WERI-Rb-1 (cell line): Measurements from ENCODE around the gene POLDIP2.

Source experiments
- DNase-seq: peaks from one replicate; pipeline ENCODE4 v3.0.0-alpha.2; 2020
- H3K27ac ChIP-seq: fragments of 250-450 bp; sonication (Bioruptor Pico); 2 replicates; pipeline ENCODE4 v1.5.1; 2020; ENCODE audit warnings: mild to moderate bottlenecking, moderate library complexity
- H3K27me3 ChIP-seq: fragments of 250-450 bp; sonication (Bioruptor Pico); 2 replicates; pipeline ENCODE4 v1.5.1; 2021; ENCODE audit warnings: mild to moderate bottlenecking, low read depth, moderate library complexity; ENCODE audit not compliant: insufficient read depth, severe bottlenecking
- H3K36me3 ChIP-seq: fragments of 250-450 bp; sonication (Bioruptor Pico); 2 replicates; pipeline ENCODE4 v1.5.1; 2020; ENCODE audit warnings: mild to moderate bottlenecking, moderate library complexity
- H3K4me3 ChIP-seq: 2 replicates; pipeline ENCODE4 v1.5.1; 2011; ENCODE audit warnings: low read depth, mild to moderate bottlenecking, control low read depth, low read length
- H3K9me3 ChIP-seq: fragments of 250-450 bp; sonication (Bioruptor Pico); 2 replicates; pipeline ENCODE4 v1.5.1; 2021; ENCODE audit warnings: mild to moderate bottlenecking, moderate library complexity; ENCODE audit not compliant: severe bottlenecking
- CTCF ChIP-seq: IDR thresholded peaks from 2 replicates; pipeline ENCODE4 v1.5.1; 2011; ENCODE audit warnings: low read depth, mild to moderate bottlenecking, control low read depth, inconsistent platforms, low read length

Gene POLDIP2

GRCh38 chr17:28317966-28318758 lies 39.2 kb downstream of the POLDIP2 start:
- peaks cover 34% of the 10 kb centered on the region for H3K36me3 ChIP-seq
- peak overlapping the region; percentile 95 for H3K27ac ChIP-seq
- H3K27me3 ChIP-seq, result no peaks in the 10 kb centered on the region
- no peak for TF ChIP-seq CTCF
- no peaks in the 10 kb centered on the region for H3K9me3 ChIP-seq
- peak overlapping the region; percentile 99 for H3K4me3 ChIP-seq
- no peak for DNase-seq

GRCh38 chr17:28317099-28317965 lies 40.0 kb downstream of the POLDIP2 start:
- Histone ChIP-seq H3K27me3 (no peaks in the 10 kb centered on the region), H3K9me3 (no peaks in the 10 kb centered on the region), H3K4me3 (peak overlapping the region; percentile 99), H3K27ac (no peak overlapping the region; the same call in 1 of the 2 replicates), H3K36me3 (peaks cover 26% of the 10 kb centered on the region)
- no peak for DNase-seq
- TF ChIP-seq CTCF, result no peak

GRCh38 chr17:28315846-28316705 lies 41.3 kb downstream of the POLDIP2 start:
- DNase-seq, result no peak
- no peak for TF ChIP-seq CTCF
- Histone ChIP-seq H3K36me3 (peaks cover 15% of the 10 kb centered on the region), H3K4me3 (no peak overlapping the region), H3K27me3 (no peaks in the 10 kb centered on the region), H3K27ac (no peak overlapping the region), H3K9me3 (no peaks in the 10 kb centered on the region)

- Histone ChIP-seq H3K36me3 (no peaks in the 10 kb centered on the region), H3K9me3 (no peaks in the 10 kb centered on the region), H3K27ac (no peak overlapping the region), H3K4me3 (no peak overlapping the region), H3K27me3 (no peaks in the 10 kb centered on the region)
- no peak for TF ChIP-seq CTCF
- no peak for DNase-seq
These were observed 43.5 kb downstream of the POLDIP2 start for GRCh38 chr17:28313841-28314240.

- H3K27ac ChIP-seq, result no peak overlapping the region
- DNase-seq, result no peak
- H3K27me3 ChIP-seq, result no peaks in the 10 kb centered on the region
- no peaks in the 10 kb centered on the region for H3K9me3 ChIP-seq
- H3K36me3 ChIP-seq, result no peaks in the 10 kb centered on the region
- TF ChIP-seq CTCF, result no peak
- H3K4me3 ChIP-seq, result no peak overlapping the region
These were observed 50.3 kb downstream of the POLDIP2 start for GRCh38 chr17:28306954-28307401.
